Suprapubic skin (tissue), 3 donors: ENCODE results near the gene SMYD3.

ENCODE experiments used
- EP300 ChIP-seq: sonication (generic); formaldehyde crosslinking; IDR thresholded peaks from one replicate; pipeline ENCODE4 v1.6.1; 2017; ENCODE audit warnings: antibody characterized with exemption
- TF ChIP-seq, protein P1 (sequence below), 2 donors: fragments of 200-600 bp in 1 of 2; fragments of 450-650 bp in 1 of 2; sonication (generic) in 1 of 2; IDR thresholded peaks; one replicate each; pipeline ENCODE4 v1.5.1; 2016 to 2019; ENCODE audit warnings: antibody characterized with exemption in 2 of 2, mild to moderate bottlenecking in 1 of 2, moderate library complexity in 1 of 2

DNA sequence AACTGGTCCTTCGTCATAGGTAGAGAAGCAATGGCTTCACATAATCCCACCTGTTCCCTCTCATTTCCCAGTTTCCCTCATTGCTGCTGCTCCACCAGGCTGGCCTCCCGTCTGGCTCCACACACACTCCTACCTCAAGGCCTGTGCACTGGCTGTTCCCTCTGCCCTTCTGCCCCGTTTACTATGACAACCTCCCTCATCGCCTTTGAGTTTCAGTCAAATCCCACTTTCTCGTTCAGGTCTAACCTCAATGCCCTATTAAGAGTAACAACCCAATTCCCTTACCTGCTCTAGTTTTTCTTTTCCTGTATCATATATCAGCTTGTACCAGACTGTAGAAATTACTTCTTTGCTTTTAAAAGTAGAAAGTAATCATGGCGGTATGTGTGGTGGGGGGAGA lies 589.7 kb downstream of the SMYD3 start:
- TF ChIP-seq, protein P1, sequence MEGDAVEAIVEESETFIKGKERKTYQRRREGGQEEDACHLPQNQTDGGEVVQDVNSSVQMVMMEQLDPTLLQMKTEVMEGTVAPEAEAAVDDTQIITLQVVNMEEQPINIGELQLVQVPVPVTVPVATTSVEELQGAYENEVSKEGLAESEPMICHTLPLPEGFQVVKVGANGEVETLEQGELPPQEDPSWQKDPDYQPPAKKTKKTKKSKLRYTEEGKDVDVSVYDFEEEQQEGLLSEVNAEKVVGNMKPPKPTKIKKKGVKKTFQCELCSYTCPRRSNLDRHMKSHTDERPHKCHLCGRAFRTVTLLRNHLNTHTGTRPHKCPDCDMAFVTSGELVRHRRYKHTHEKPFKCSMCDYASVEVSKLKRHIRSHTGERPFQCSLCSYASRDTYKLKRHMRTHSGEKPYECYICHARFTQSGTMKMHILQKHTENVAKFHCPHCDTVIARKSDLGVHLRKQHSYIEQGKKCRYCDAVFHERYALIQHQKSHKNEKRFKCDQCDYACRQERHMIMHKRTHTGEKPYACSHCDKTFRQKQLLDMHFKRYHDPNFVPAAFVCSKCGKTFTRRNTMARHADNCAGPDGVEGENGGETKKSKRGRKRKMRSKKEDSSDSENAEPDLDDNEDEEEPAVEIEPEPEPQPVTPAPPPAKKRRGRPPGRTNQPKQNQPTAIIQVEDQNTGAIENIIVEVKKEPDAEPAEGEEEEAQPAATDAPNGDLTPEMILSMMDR (IDR thresholded peaks at IDR 0.05) = no peak
- TF ChIP-seq EP300 = no peak
